Measurements from ENCODE around the gene NOP16.

The NOP16 gene

GRCh38 chr5:176383248-176383905 lies 5.0 kb downstream of the NOP16 start:
- ATAC-seq = no peak
- Mint-ChIP-seq H3K4me1 (peaks cover 42% of the 10 kb centered on the region), H3K4me3 (no peak overlapping the region), H3K27me3 (no peaks in the 10 kb centered on the region), H3K27ac (no peak overlapping the region), H3K9me3 (no peaks in the 10 kb centered on the region)
- no peak for DNase-seq

- H3K9me3 Mint-ChIP-seq = no peaks in the 10 kb centered on the region
- DNase-seq = no peak
- H3K27ac Mint-ChIP-seq = peak overlapping the region in 1 of 2 donors; percentile 74
- ATAC-seq = no peak
- H3K4me3 Mint-ChIP-seq = no peak overlapping the region
- H3K4me1 Mint-ChIP-seq = peaks cover 39% of the 10 kb centered on the region
- no peaks in the 10 kb centered on the region for H3K27me3 Mint-ChIP-seq
Observed at GRCh38 chr5:176382721-176383120, 5.7 kb downstream of the NOP16 start.

- H3K9me3 Mint-ChIP-seq = no peaks in the 10 kb centered on the region
- no peak overlapping the region for H3K4me3 Mint-ChIP-seq
- DNase-seq (no peak), ATAC-seq (no peak)
- H3K4me1 Mint-ChIP-seq = peaks cover 32% of the 10 kb centered on the region
- H3K27ac Mint-ChIP-seq = no peak overlapping the region
- H3K27me3 Mint-ChIP-seq = no peaks in the 10 kb centered on the region
Observed at GRCh38 chr5:176381979-176382378, 6.4 kb downstream of the NOP16 start.

- Mint-ChIP-seq H3K9me3 (no peaks in the 10 kb centered on the region), H3K27me3 (no peaks in the 10 kb centered on the region), H3K4me1 (peaks cover 26% of the 10 kb centered on the region), H3K27ac (no peak overlapping the region), H3K4me3 (no peak overlapping the region)
- DNase-seq (no peak), ATAC-seq (no peak)
Observed at GRCh38 chr5:176381423-176381822, 7.0 kb downstream of the NOP16 start.

GRCh38 chr5:176379881-176380280 lies 8.5 kb downstream of the NOP16 start:
- no peak overlapping the region for H3K4me3 Mint-ChIP-seq
- no peak for DNase-seq
- H3K27ac Mint-ChIP-seq = no peak overlapping the region
- no peaks in the 10 kb centered on the region for H3K9me3 Mint-ChIP-seq
- no peaks in the 10 kb centered on the region for H3K27me3 Mint-ChIP-seq
- peaks cover 12% of the 10 kb centered on the region for H3K4me1 Mint-ChIP-seq
- ATAC-seq = no peak

- Mint-ChIP-seq H3K9me3 (no peaks in the 10 kb centered on the region), H3K4me1 (peaks cover under 1% of the 10 kb centered on the region), H3K4me3 (no peak overlapping the region), H3K27ac (no peak overlapping the region), H3K27me3 (no peaks in the 10 kb centered on the region)
- DNase-seq (no peak), ATAC-seq (no peak)
Observed at GRCh38 chr5:176373100-176373818, 15.1 kb downstream of the NOP16 start.

GRCh38 chr5:176371621-176372539 lies 16.5 kb downstream of the NOP16 start:
- H3K27ac Mint-ChIP-seq = no peak overlapping the region
- H3K4me3 Mint-ChIP-seq = no peak overlapping the region
- peaks cover 15% of the 10 kb centered on the region for H3K4me1 Mint-ChIP-seq
- ATAC-seq (no peak), DNase-seq (no peak)
- H3K27me3 Mint-ChIP-seq = no peaks in the 10 kb centered on the region
- H3K9me3 Mint-ChIP-seq = no peaks in the 10 kb centered on the region

- no peaks in the 10 kb centered on the region for H3K27me3 Mint-ChIP-seq
- H3K4me1 Mint-ChIP-seq = peaks cover 23% of the 10 kb centered on the region
- no peak for DNase-seq
- ATAC-seq = no peak
- H3K4me3 Mint-ChIP-seq = no peak overlapping the region
- H3K9me3 Mint-ChIP-seq = no peaks in the 10 kb centered on the region
- no peak overlapping the region for H3K27ac Mint-ChIP-seq
Observed at GRCh38 chr5:176369934-176370711, 18.3 kb downstream of the NOP16 start.

GRCh38 chr5:176368726-176369125 lies 19.7 kb downstream of the NOP16 start:
- Mint-ChIP-seq H3K4me1 (peaks cover 36% of the 10 kb centered on the region), H3K9me3 (no peaks in the 10 kb centered on the region), H3K27ac (no peak overlapping the region), H3K27me3 (no peaks in the 10 kb centered on the region), H3K4me3 (no peak overlapping the region)
- DNase-seq (no peak), ATAC-seq (no peak)

GRCh38 chr5:176366232-176366894 lies 22.0 kb downstream of the NOP16 start:
- DNase-seq (no peak), ATAC-seq (no peak)
- Mint-ChIP-seq H3K27me3 (no peaks in the 10 kb centered on the region), H3K9me3 (no peaks in the 10 kb centered on the region), H3K4me3 (peak overlapping the region; percentile 80 to 84), H3K4me1 (peaks cover 43% of the 10 kb centered on the region), H3K27ac (peak overlapping the region; percentile 16 to 75)

- Mint-ChIP-seq H3K4me1 (peaks cover 43% of the 10 kb centered on the region), H3K27me3 (no peaks in the 10 kb centered on the region), H3K9me3 (no peaks in the 10 kb centered on the region), H3K27ac (peak within 1 kb of the TSS; percentile 71 to 79), H3K4me3 (peak within 1 kb of the TSS; percentile 81 to 84)
- ATAC-seq = peak; percentile 53
- peak; percentile 60 to 64 for DNase-seq
Observed at GRCh38 chr5:176365351-176366231, 22.8 kb downstream of the NOP16 start, which contains the start of gene ARL10. ARL10 (plus strand) TSS chr5:176365487; CDS start chr5:176365564, 77 bp downstream.

- peaks cover 45% of the 10 kb centered on the region for H3K4me1 Mint-ChIP-seq
- H3K27ac Mint-ChIP-seq = peak overlapping the region; percentile 71 to 79
- H3K9me3 Mint-ChIP-seq = no peaks in the 10 kb centered on the region
Observed at GRCh38 chr5:176364765-176365350, 23.5 kb downstream of the NOP16 start.

GRCh38 chr5:176362233-176362490 lies 26.2 kb downstream of the NOP16 start:
- Mint-ChIP-seq H3K9me3 (no peaks in the 10 kb centered on the region), H3K4me3 (peak overlapping the region; percentile 98), H3K27ac (no peak overlapping the region), H3K27me3 (no peaks in the 10 kb centered on the region), H3K4me1 (peaks cover 53% of the 10 kb centered on the region)
- ATAC-seq (no peak), DNase-seq (no peak)

More at GRCh38 chr5:176364765-176365350, 23.5 kb downstream of the NOP16 start:
- Mint-ChIP-seq H3K27me3 (no peaks in the 10 kb centered on the region), H3K4me3 (peak overlapping the region; percentile 81 to 84)
- ATAC-seq (no peak), DNase-seq (no peak)
